HAP-1 (cell line): ENCODE measurements around the gene IL1R2.

Source experiments
- DNase-seq, 2 experiments: peaks; one replicate each; pipeline ENCODE4 v3.0.0-alpha.2; 2016 to 2020; ENCODE audit warnings: low spot score in 2 of 2
- H3K27me3 ChIP-seq: fragments of 250-450 bp; sonication (Bioruptor Pico); 2 replicates; pipeline ENCODE4 v1.5.1; 2020; ENCODE audit warnings: low read depth, mild to moderate bottlenecking, moderate library complexity
- H3K36me3 ChIP-seq: fragments of 250-450 bp; sonication (Bioruptor Pico); replicated peaks from 2 replicates; pipeline ENCODE4 v1.5.1; 2020; ENCODE audit warnings: mild to moderate bottlenecking
- H3K4me1 ChIP-seq: fragments of 250-450 bp; sonication (Bioruptor Pico); 2 replicates; pipeline ENCODE4 v1.5.1; 2020; ENCODE audit warnings: mild to moderate bottlenecking
- H3K4me3 ChIP-seq: fragments of 250-450 bp; sonication (Bioruptor Pico); 2 replicates; pipeline ENCODE4 v1.5.1; 2020; ENCODE audit warnings: mild to moderate bottlenecking, moderate library complexity
- H3K9me3 ChIP-seq: fragments of 250-450 bp; sonication (Bioruptor Pico); 2 replicates; pipeline ENCODE4 v1.5.1; 2020; ENCODE audit warnings: mild to moderate bottlenecking, moderate library complexity
- in situ Hi-C: fragments of 300-500 bp; cut with MboI; formaldehyde crosslinking; loops from 3 replicates; pipeline ENCODE4 v1.14.3; 2020; ENCODE audit warnings: low sequenced_read_pairs, inconsistent platforms, mixed read lengths

IL1R2 gene

GRCh38 chr2:102034683-102035548 is 43.2 kb downstream of the IL1R2 start:
- in situ Hi-C loops = no loop called here
- no peaks in the 10 kb centered on the region for H3K36me3 ChIP-seq

DNA sequence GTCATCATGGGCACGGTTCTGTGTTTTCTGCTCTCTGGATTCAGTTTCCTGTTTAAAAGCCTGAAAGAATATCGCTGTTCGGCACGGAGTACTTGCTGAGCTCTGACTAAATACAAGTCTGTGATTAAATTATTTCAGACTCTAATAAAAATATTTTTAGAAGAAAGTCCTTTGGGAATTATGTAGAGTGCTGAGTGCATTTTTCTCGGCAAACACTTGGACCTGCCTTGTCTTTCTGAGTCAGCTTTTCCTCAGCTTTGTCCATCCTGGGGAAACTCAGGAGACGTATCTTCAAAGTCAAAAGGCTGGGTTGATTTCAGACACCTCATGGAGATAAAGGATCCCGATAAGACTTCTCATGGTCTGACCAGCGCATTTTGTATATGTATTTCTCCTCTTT is 45.9 kb downstream of the IL1R2 start:
- H3K9me3 ChIP-seq = no peaks in the 10 kb centered on the region
- in situ Hi-C loops = no loop called here
- DNase-seq = no peak
- H3K36me3 ChIP-seq = no peaks in the 10 kb centered on the region
- no peak overlapping the region for H3K4me3 ChIP-seq
- no peaks in the 10 kb centered on the region for H3K4me1 ChIP-seq
- no peaks in the 10 kb centered on the region for H3K27me3 ChIP-seq

More at GRCh38 chr2:102034683-102035548, 43.2 kb downstream of the IL1R2 start:
- DNase-seq = no peak
- Histone ChIP-seq H3K27me3 (no peaks in the 10 kb centered on the region), H3K4me1 (no peaks in the 10 kb centered on the region), H3K9me3 (no peaks in the 10 kb centered on the region), H3K4me3 (no peak overlapping the region)

DNA sequence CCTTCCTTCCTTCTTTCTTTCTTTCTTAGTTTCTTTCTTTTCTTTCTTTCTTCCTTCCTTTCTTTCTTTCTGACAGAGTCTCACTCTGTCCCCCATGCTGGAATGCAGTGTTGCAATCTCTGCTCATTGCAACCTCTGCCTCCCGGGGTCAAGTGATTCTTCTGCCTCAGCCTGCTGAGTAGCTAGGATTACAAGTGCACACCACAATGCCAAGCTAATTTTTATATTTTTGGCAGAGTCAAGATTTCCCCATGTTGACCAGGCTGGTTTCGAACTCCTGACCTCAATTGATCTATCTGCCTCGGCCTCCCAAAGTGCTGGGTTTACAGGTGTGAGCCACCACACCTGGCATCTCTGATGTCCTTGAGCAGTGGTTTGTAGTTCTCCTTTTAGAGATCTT is 48.5 kb downstream of the IL1R2 start:
- no peak for DNase-seq
- in situ Hi-C loops = no loop called here
- Histone ChIP-seq H3K36me3 (no peaks in the 10 kb centered on the region), H3K27me3 (no peaks in the 10 kb centered on the region), H3K9me3 (no peaks in the 10 kb centered on the region), H3K4me3 (no peak overlapping the region), H3K4me1 (no peaks in the 10 kb centered on the region)

DNA sequence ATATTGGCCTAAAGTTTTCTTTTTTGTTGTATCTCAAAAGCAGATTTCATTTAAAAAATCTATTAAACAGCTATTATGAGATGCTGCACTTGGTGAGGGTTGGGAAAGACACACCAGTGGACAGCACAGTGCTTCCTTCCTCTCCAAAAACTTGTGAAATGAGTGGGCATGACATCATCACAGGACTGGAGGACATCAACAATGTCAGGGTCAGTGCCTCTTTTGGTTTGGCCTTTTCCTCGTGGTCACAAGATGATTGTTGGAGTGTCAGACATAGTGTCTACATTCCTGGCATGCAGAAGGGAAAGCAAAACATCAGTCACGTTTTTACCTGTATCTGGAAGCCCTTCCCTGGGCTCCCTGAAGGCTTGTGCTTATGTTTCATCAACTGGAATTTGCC is 49.6 kb downstream of the IL1R2 start:
- Histone ChIP-seq H3K27me3 (no peaks in the 10 kb centered on the region), H3K9me3 (no peaks in the 10 kb centered on the region), H3K36me3 (no peaks in the 10 kb centered on the region), H3K4me3 (no peak overlapping the region), H3K4me1 (no peaks in the 10 kb centered on the region)
- DNase-seq = no peak
- in situ Hi-C loops = no loop called here

- Histone ChIP-seq H3K4me1 (no peaks in the 10 kb centered on the region), H3K9me3 (no peaks in the 10 kb centered on the region), H3K36me3 (no peaks in the 10 kb centered on the region), H3K27me3 (no peaks in the 10 kb centered on the region), H3K4me3 (no peak overlapping the region)
- no peak for DNase-seq
- in situ Hi-C loops = no loop called here
Measured at GRCh38 chr2:102042196-102043081, 50.7 kb downstream of the IL1R2 start.

GRCh38 chr2:102043560-102043959 is 51.8 kb downstream of the IL1R2 start:
- Histone ChIP-seq H3K4me3 (no peak overlapping the region), H3K4me1 (no peaks in the 10 kb centered on the region), H3K27me3 (no peaks in the 10 kb centered on the region), H3K9me3 (no peaks in the 10 kb centered on the region), H3K36me3 (no peaks in the 10 kb centered on the region)
- DNase-seq = no peak
- in situ Hi-C loops = no loop called here

GRCh38 chr2:102044235-102044896 is 52.6 kb downstream of the IL1R2 start:
- in situ Hi-C loops = no loop called here
- Histone ChIP-seq H3K9me3 (no peaks in the 10 kb centered on the region), H3K4me1 (no peaks in the 10 kb centered on the region), H3K36me3 (no peaks in the 10 kb centered on the region), H3K27me3 (no peaks in the 10 kb centered on the region), H3K4me3 (no peak overlapping the region)
- DNase-seq = no peak

GRCh38 chr2:102044967-102045489 is 53.3 kb downstream of the IL1R2 start:
- Histone ChIP-seq H3K4me3 (no peak overlapping the region), H3K27me3 (no peaks in the 10 kb centered on the region), H3K36me3 (no peaks in the 10 kb centered on the region), H3K9me3 (no peaks in the 10 kb centered on the region), H3K4me1 (no peaks in the 10 kb centered on the region)
- in situ Hi-C loops = no loop called here
- DNase-seq = no peak

DNA sequence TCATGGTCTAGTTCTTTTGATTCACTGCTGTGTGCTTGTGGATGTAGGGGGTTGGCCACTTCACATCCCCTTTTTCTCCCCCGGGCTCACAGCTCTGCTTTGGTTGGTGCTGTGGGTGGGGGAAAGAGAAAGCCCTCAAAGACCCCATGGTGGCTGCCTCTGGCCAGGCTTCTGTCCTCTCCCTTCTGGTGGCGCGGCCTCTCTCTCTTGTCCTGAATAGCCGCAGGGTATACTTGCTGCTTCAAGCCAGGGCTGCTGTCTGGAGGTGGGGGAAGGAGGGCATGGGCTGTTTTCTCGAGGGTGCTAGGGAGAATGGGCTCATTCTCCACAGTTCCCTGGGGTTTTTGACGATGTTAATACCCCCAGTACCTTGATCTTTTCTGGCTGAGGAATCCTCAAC is 53.9 kb downstream of the IL1R2 start:
- Histone ChIP-seq H3K27me3 (no peaks in the 10 kb centered on the region), H3K4me1 (no peaks in the 10 kb centered on the region), H3K36me3 (no peaks in the 10 kb centered on the region), H3K9me3 (no peaks in the 10 kb centered on the region), H3K4me3 (no peak overlapping the region)
- DNase-seq = no peak
- in situ Hi-C loops = no loop called here

- in situ Hi-C loops = no loop called here
- no peak overlapping the region for H3K4me3 ChIP-seq
- no peaks in the 10 kb centered on the region for H3K9me3 ChIP-seq
- H3K4me1 ChIP-seq = no peaks in the 10 kb centered on the region
- no peaks in the 10 kb centered on the region for H3K27me3 ChIP-seq
- H3K36me3 ChIP-seq = no peaks in the 10 kb centered on the region
- DNase-seq = no peak
Measured at GRCh38 chr2:102046135-102046986, 54.6 kb downstream of the IL1R2 start.

DNA sequence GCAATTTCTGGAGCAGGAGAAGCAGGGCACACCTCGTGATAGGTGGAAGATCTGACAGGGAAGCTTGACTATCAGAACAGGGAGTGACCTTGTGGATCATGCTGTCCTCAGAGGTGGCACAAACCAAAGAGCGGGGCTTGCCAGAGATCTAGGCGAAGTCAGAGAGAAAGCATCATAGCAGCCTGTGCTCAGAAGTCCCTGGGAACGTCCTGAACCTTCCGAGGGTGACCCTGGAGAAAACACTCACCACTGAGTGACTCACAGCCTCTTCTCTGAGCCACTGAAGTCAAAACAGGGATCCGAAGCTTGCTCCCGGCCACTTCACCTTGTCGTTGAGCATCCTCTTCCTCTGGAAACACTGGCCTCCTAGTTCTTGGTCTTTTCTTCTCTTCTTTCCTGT is 56.7 kb downstream of the IL1R2 start:
- in situ Hi-C loops = no loop called here
- Histone ChIP-seq H3K4me1 (no peaks in the 10 kb centered on the region), H3K4me3 (no peak overlapping the region), H3K36me3 (no peaks in the 10 kb centered on the region), H3K27me3 (no peaks in the 10 kb centered on the region), H3K9me3 (no peaks in the 10 kb centered on the region)
- DNase-seq = no peak

- in situ Hi-C loops = no loop called here
- Histone ChIP-seq H3K36me3 (no peaks in the 10 kb centered on the region), H3K9me3 (no peaks in the 10 kb centered on the region), H3K4me1 (no peaks in the 10 kb centered on the region), H3K4me3 (no peak overlapping the region), H3K27me3 (no peaks in the 10 kb centered on the region)
- no peak for DNase-seq
Measured at GRCh38 chr2:102049756-102050443, 58.1 kb downstream of the IL1R2 start.
